IPS DF 4.7 (cell line): ENCODE measurements around the gene PHTF1.
"Not testable (repeated sequence)": the region's sequence is repeated elsewhere in the genome, so short reads cannot be mapped to it uniquely, and the experiment has no call there.

Source experiments
- DNase-seq: peaks from one replicate; pipeline ENCODE4 v3.0.0-alpha.2; 2013; ENCODE audit warnings: low spot score; ENCODE audit errors: extremely low read depth

PHTF1 gene

DNA sequence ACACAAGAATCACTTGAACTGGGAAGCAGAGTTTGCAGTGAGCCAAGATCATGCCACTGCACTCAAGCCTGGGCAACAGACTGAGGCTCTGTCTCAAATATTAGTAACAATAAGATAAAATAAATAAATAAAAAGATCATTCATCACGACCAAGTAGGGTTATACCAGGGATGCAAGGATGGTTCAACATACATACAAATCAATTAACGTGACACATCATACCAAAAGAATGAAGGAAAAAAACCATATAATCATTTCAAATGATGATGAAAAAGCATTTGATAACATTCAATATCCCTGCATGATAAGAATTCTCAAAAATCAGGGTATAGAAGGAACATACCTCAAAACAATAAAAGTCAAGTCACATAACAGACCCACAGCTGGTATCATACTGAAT, 38.3 kb downstream of the PHTF1 start:
- DNase-seq, result no peak

DNA sequence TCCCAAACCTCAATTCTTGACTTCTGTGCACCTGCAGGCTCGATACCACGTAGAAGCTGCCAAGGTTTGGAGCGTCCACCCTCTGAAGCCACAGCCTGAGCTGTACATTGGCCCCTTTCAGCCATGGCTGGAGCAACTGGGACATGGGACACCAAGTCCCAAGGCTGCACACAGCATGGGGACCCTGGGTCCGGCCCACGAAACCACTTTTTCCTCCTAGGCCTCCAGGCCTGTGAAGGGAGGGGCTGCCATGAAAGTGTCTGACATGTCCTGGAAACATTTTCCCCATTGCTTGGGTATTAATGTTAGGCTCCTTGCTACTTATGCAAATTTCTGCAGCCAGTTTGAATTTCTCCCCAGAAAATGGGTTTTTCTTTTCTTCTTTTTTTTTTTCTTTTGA, 40.7 kb downstream of the PHTF1 start:
- DNase-seq, result not testable (repeated sequence)

DNA sequence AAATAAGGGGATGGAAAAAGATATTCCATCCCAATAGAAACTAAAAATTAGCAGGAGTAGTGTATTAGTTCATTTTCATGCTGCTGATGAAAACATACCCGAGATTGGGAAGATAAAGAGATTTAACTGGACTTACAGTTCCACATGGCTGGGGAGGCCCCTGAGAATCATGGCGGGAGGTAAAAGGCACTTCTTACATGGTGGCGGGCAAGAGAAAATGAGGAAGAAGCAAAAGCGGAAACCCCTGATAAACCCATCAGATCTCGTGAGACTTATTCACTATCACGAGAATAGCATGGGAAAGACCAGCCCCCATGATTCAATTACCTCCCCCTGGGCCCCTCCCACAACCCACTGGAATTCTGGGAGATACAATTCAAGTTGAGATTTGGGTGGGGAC, 41.8 kb downstream of the PHTF1 start:
- not testable (repeated sequence) for DNase-seq

DNA sequence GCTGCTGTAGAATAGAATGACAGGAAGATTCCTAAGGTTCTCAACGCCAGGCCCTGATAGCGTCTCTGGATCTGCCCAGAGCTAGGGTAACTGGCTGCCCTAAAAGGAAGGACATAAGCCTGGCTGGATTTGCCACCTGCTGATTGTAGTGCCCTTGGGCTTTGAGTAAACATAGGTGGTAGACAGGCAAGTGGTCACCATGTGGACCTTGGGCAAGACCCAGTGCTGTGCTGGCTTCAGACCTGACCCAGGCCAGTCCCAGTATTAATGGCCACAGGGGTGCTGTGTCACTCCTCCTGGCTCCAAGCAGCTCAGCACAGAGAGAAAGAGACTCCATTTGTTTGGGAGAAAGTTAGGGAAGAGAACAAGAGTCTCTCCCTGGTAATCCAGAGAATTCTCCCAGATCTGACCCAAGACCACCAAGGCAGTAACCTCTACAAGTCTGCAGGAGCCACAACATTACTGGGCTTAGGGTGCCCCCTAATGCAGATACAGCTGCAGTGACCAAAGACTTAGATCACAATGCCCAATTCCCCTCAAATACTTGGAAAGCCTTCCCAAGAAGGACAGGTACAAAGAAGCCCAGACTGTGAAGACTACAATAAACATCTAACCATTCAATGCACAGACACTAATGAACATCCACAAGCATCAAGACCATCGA, 44.5 kb downstream of the PHTF1 start:
- DNase-seq, result no peak

DNA sequence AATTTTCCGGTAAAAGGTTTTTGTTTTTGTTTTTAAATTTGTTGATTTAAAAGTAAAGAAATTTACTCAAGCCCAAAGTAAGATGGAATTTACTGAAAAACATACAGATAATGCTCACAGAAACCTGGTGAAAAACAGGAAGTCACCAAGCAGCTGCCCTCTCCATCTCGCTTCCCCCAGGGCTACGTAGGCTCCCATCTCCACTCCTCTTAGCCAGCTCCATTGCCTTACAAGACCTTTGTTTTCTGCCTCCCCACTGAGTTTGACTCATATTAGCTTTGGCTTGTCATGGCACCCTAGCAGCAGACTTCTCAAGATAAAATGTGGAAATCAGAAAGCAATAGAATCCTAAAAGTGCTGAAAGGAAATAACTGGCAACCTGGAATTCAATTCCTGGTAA, 57.9 kb downstream of the PHTF1 start:
- DNase-seq, result peak; percentile 38

DNA sequence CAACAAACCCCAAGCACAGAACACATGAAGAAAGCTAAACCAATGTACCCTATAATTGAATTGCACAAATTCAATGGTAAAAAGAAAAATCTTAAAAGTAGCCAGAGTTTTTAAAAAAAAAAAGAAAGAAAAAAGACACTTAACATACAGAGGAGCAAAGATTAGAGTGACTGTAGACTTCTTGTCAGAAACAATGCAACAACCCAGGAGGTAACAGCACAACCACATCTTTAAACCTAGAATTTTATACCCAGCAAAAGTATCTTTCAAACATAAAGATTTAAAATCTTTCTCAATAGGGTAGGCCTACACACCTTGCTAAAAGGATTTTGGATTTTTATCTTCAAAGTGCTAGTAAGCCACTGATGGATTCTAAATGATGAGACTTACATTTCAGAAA, 64.4 kb downstream of the PHTF1 start:
- no peak for DNase-seq

DNA sequence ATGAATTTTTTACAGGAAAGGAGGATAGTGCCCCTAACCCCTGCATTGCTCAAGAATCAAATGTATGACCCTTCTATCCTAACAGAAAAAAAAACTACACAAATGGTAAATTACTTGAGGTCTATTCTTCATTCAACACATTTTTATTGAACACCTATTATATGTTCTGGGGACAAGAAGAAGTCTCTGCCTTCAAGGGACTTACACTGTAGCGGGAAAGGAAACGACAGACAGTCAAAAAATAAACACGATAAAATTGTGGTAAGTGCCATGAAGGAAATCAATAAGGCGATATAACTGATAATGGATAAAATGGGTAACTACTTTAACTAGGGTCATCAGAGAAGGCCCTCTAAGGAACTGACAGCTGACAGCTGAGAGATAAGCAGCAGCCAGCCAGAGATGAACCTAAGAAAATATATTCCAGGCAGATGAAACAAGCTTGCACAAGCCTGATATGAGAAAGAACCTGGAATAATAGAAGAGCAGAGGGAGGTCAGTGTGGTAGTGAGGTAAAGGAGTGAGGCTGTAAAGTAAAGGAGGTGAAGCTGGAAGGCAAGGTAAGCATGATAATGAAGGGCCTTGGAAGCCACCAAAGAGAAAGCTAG, 66.4 kb downstream of the PHTF1 start:
- no peak for DNase-seq

DNA sequence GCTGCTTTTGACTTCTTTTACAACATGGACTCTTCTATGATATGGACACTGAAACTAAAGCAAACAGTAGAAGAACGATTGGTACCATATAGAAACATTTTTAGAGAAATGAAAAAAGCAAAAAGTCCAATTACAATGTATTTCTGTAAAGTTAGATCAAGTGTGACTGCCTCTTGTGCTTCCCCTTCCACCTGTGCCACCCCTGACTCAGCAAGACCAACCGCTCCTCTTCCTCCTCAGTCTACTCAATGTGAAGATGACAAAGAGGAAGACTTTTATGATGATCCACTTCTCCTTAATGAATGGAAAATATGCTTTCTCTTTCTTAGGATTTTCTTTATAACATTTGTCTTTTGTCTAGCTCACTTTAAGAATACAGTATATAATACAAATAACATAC, 66.9 kb downstream of the PHTF1 start:
- DNase-seq, result no peak

DNA sequence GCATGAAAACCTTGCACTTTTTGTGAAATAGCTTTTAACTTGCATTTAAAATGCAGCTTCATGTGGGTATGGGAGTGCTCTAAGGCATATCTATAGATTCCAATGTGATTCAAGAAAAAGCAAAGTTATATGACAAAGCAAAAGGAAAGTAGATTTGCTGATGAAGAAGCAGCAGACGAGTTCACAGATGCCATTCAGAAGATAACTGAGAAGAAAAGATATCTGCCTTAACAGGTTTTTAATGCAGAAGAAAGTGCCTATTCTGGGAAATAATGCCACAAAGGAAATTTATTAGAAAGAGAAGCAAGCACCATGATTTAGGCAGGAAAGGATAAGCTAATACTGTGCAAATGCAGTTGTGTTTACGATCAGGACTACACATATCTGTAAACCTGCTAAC, 68.1 kb downstream of the PHTF1 start:
- DNase-seq, result no peak

DNA sequence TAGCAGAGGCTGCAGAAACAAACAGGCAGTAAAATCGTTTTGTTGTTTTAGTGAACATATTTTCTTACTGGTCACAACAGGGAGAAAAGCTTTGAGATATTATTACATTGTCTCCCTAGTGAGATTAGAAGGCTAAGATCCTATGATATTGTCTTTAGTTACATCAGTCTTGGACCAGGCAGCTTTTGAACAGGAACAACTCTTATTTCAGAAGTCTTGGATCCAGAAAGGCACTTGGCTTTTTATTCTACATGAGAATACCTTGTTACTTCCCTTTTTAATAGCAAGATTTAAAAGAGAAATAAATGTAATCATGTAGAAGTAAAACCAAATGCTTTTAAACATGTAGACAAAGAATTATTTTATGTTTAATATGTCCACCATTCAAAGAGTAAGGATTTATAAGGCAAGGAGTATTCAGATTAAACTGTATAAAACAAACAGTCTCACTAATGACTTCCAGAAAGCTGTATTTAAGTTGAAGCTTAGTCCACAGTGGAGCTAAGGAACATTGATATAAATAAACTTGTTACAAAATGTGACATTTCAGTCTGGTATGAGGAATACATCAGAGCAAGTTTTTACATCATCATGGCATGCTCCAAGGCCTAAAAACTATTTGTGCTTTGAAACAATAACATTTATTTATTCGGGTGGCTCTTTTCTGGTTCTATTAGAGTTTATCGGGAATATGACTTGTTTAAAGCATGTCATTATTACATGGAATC, 72.2 kb downstream of the PHTF1 start:
- DNase-seq, result no peak

DNA sequence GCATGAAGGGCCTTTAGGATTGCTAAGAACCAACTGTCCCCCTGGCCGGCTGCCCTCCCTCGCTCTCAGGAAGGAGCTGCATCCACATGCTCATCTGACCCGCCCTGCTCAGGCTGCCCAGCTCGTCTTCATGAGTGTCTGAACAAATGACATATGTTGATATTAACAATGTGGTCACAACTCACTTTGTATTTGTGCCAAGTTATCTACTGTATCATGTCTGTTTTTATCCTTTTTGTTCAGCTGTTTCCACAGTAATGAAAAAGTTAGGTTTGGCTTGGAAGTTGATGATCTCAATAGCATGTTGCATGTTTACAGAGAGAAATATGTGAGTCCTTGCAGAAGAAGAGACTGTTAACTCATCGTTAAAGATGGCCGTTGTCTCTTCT, 75.1 kb downstream of the PHTF1 start:
- no peak for DNase-seq

DNA sequence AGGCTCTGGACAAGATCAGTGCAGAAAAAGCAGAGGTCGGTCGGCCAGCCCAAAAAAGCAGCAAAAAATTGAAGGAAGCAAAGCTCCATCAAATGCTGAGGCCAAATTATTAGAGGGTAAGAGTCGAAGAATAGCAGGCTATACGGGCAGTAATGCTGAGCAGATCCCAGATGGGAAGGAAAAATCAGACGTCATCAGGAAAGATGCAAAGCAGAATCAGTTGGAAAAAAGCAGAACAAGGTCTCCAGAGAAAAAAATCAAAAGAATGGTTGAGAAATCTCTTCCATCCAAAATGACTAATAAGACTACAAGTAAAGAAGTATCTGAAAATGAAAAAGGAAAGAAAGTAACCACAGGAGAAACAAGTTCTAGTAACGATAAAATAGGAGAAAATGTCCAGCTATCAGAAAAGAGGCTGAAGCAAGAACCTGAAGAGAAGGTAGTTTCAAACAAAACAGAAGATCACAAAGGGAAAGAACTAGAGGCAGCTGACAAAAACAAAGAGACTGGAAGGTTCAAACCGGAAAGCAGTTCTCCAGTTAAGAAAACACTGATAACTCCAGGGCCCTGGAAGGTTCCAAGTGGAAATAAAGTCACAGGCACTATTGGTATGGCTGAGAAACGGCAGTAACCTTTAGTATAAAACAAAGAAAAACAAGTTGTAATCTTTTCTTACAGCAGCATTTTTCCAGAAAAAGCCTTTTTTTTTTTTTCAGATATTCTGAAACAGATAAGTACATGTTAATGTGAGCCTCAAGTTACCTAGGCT, 75.7 kb downstream of the PHTF1 start:
- no peak for DNase-seq

DNA sequence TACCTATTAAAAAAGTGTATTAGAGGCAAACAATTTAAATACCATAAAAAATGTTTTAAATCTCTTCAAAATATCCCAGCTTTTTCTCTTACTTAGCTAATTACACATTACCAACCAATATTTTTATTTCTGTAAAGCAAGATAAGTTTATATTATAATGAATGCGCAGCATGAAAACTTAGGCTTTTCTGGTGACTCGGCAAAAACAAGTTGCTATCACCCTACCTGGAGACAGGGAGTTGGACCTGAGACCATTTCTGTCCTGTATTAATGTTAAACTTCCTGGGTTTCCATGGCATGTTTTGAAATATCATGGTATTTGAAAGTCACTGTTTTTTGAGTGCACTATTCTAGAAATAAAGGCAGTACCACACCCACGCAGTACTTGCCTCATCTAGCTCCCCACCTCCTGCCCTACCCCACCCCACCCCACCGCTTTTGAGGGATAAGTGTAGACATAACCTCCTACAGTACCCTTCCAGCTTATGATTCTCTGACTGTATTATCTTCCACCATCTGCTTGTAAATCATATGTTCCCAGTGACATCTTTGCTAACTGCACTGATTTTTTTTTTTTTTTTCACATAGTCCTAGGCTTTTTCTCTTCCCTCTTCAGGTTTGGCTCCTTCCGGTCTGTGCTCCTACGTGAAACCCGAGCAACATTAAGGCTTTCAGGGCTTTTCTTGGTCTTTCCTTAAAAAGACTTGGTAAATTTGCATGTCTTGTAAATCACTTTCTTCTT, 77.5 kb downstream of the PHTF1 start:
- DNase-seq, result no peak

DNA sequence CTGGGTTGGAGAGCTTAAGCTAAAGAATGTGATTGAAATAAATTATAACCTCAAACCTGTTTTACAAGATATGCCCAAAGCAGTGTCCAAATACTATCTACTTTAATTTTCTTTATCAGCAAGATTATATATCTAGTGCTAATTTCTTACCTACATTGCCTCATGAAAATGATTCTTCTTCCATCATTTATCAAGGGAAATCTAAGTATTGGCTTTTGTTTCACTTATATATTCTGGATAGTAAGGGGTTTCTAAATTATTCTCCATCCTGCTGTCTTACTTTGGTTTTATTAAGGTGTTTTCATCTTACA, 81.2 kb downstream of the PHTF1 start:
- no peak for DNase-seq

DNA sequence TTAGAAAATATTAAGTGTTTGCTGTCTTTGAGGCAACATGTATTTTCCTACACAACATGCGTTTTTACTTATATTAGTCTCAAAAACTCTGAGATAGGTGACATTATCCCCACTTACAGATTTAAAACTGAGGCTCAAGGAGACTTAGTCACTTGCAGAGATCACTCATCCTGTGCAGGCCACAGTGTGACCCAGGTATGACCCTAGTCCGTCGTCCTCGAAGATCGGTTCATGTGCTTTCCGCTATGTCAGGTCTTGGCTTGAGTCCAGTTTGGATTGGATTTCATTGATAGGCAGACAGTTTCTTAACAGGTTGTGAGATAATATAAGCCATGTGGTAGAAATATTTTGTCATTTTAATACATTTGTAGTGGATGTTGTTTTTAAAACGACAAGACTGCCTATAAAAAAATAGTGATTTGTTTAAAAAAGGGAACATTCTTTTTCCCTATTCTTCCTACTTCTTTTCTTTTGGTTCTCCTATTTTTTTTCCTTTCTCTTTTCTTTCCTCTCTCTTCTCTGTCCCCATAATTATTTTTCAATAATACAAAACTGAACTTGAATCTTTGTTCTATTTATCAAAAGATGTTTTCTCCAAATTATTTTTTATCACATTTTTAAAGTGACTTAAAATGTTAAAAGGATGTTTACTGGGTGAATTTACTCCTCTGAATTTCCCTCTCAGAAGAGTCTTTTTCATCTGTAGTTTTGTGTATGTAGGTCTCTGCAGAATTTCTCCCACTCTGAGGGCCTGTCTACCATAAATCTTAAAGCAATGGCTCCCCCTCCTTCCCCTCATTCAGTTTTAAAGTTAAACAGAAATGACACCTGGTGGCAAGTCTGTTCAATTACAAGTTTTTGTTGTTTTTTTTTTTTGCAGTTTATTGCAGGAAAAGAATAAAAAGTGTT, 81.8 kb downstream of the PHTF1 start:
- no peak for DNase-seq

DNA sequence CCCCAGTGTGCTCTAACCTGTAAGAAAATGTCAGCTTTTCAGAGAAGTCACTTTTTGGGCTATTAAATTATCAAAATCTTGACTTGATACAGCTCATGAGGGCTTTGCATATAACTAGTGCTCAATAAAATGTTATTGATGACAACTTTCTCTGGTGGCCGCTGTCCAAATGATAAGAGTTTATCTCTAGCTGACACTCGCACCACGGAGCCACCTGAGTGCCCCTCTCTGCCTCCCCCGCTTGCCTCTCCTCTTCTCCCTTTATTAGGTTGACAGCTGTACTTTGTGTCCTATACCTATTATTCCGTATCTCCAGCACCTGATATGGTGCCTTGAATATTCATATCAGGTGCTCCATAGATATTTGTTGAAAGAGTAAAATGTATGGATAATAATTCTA, 82.8 kb downstream of the PHTF1 start:
- no peak for DNase-seq

DNA sequence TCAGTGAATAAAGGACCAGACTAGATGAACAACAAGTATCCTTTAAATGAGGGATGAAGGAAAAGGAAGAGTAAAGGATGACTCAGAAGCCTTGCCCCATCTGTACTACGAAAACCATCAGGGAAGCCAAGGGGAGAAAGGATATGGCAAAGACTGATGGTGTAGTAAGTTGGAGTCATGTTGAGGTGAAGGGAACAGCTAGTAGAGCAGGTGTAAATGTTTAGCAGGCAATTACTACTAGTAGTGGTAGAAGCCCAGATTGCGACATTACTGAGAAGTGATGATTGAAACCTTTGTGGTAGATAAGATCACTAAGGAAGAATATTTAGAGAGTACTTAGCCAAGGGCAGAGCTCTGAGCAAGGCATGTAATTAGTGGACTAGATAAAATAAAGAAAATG, 84.0 kb downstream of the PHTF1 start:
- DNase-seq, result no peak

DNA sequence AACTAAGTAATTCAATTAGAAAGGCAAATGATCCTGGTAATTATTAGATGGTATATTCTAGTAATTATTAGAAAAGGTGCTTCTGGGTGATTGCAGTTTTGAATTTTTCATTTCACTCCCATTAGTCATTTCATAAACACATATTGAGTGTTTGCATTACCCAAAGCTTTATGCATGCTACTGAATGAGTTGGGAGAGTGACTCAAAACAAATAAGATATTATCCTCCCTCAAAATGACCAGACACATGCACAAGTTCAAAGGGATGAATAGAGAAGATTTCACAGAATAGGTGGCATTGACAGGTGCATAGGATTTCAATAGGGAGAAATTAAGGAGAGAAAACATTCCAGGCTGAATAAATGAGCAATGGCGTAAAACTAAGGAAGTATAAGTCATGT, 84.7 kb downstream of the PHTF1 start:
- DNase-seq, result no peak

DNA sequence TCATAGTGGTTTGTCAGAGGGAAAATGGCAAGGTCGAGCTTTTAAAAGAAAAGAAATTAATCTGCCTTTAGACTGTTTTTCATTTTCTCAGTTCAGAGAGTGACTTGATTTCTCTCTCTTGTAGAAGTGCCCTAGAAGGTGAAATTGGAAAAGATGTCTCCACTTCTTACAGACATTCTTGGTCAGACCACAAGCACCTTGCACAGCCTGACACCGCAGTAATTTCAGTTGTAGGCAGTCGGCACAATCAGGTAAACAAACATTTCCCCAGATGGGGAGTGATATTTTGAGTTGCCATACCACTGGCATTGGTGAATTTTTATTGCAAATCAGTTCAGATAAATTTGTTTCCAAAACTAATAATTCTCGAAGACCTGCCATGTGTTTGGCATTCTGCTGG, 86.8 kb downstream of the PHTF1 start:
- DNase-seq, result no peak

DNA sequence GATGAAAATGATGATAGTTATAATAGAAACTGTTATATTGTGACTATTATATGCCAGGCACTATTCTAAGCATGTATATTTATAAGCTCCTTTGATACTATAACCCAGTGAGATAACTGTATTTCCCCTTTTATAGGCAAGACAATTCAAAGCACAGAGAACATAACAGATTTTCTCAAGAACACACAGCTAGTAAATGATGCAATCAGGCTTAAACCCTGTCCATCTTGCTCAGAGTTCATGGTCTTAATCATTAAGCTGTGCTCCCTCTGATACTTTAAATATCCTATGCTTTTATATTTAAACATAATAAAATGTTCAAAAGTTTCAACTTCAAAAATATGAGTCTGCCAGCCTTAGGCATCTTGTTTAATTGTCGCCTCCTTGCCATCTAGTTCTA, 88.6 kb downstream of the PHTF1 start:
- no peak for DNase-seq

DNA sequence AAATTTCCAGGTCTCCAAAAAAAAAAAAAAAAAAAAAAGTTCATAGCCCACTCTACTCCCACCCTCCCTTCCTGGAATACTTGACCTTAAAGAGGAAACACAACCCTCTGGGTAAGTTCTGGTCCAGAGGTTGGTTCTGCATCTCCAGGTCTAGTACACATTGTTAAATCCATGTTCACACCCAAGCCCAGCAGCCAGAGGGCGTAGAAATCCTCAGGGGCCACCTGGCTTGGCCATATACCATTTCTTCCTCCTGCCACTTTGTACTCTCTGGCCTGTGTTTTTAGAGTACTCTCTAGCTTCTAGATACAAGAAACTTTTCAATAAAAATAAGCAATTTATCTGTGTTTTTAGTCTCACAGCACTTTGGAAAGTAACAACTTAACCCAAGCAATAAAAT, 89.3 kb downstream of the PHTF1 start:
- no peak for DNase-seq
